Measurements from ENCODE around the gene EPHA6. TPM values are rescaled to one million over a fixed set of nuclear protein-coding genes. Genes with fewer than 3 reads are reported as not detected.

EPHA6 gene
- total and polyA plus RNA-seq, 2 experiments from 2014 or later, result not detected

- H3K27ac ChIP-seq, result no peak overlapping the region
- no peak overlapping the region for H3K4me3 ChIP-seq
- H3K27me3 ChIP-seq (replicated peaks; ENCODE audit: insufficient read depth), result no peaks in the 10 kb centered on the region
- TF ChIP-seq EZH2 (IDR thresholded peaks at IDR 0.05; ENCODE audit: insufficient read depth, poor library complexity, severe bottlenecking) (no peak), EZH2phosphoT487 (IDR thresholded peaks at IDR 0.05; ENCODE audit: insufficient read depth, low read depth) (no peak)
- H2AFZ ChIP-seq, result no peak overlapping the region
- no peak overlapping the region for H3K4me2 ChIP-seq (ENCODE audit: unreplicated experiment)
- no peaks in the 10 kb centered on the region for H3K9me2 ChIP-seq (ENCODE audit: insufficient read depth)
- H3K9me3 ChIP-seq (ENCODE audit: low read depth), result no peaks in the 10 kb centered on the region
- H3K36me3 ChIP-seq (ENCODE audit: low read depth), result no peaks in the 10 kb centered on the region
- no peaks in the 10 kb centered on the region for H3F3A ChIP-seq (ENCODE audit: insufficient read depth)
- H3K9ac ChIP-seq, result no peak overlapping the region
- no peaks in the 10 kb centered on the region for H3K4me1 ChIP-seq (ENCODE audit: insufficient read depth)
- no peaks in the 10 kb centered on the region for H3K79me2 ChIP-seq (ENCODE audit: insufficient read depth)
- in situ Hi-C loops (cut with MboI), result no loop called here
- no peaks in the 10 kb centered on the region for H4K20me1 ChIP-seq (ENCODE audit: insufficient read depth)
- DNase-seq, result no peak
Observed at GRCh38 chr3:97409612-97410011, 595.2 kb downstream of the EPHA6 start.

- Histone ChIP-seq H3K4me2 (ENCODE audit: unreplicated experiment) (no peak overlapping the region), H3K4me3 (no peak overlapping the region), H3K27me3 (replicated peaks; ENCODE audit: insufficient read depth) (no peaks in the 10 kb centered on the region), H3K36me3 (ENCODE audit: low read depth) (no peaks in the 10 kb centered on the region), H3F3A (ENCODE audit: insufficient read depth) (no peaks in the 10 kb centered on the region), H3K27ac (no peak overlapping the region), H4K20me1 (ENCODE audit: insufficient read depth) (no peaks in the 10 kb centered on the region), H3K4me1 (ENCODE audit: insufficient read depth) (no peaks in the 10 kb centered on the region), H3K9me3 (ENCODE audit: low read depth) (no peaks in the 10 kb centered on the region), H2AFZ (no peak overlapping the region), H3K9me2 (ENCODE audit: insufficient read depth) (no peaks in the 10 kb centered on the region), H3K9ac (no peak overlapping the region), H3K79me2 (ENCODE audit: insufficient read depth) (no peaks in the 10 kb centered on the region)
- no peak for TF ChIP-seq EZH2 (IDR thresholded peaks at IDR 0.05; ENCODE audit: insufficient read depth, poor library complexity, severe bottlenecking)
- TF ChIP-seq EZH2phosphoT487 (IDR thresholded peaks at IDR 0.05; ENCODE audit: insufficient read depth, low read depth), result no peak
- in situ Hi-C loops (cut with MboI), result no loop called here
- no peak for DNase-seq
Observed at GRCh38 chr3:97421565-97421964, 607.2 kb downstream of the EPHA6 start.

- DNase-seq, result no peak
- no peaks in the 10 kb centered on the region for H3K9me2 ChIP-seq (ENCODE audit: insufficient read depth)
- no peak overlapping the region for H3K27ac ChIP-seq
- WGBS, 2 experiments (ENCODE audit: low coverage in 1 of 2, low lambda C conversion rate in 2 of 2, missing lambda C conversion rate in 2 of 2), result 43 to 50% methylated on average over 6 of the region's 6 CpGs
- no peaks in the 10 kb centered on the region for H3K36me3 ChIP-seq (ENCODE audit: low read depth)
- no peaks in the 10 kb centered on the region for H4K20me1 ChIP-seq (ENCODE audit: insufficient read depth)
- no peaks in the 10 kb centered on the region for H3K9me3 ChIP-seq (ENCODE audit: low read depth)
- no peak for TF ChIP-seq EZH2 (IDR thresholded peaks at IDR 0.05; ENCODE audit: insufficient read depth, poor library complexity, severe bottlenecking)
- no peak for TF ChIP-seq EZH2phosphoT487 (IDR thresholded peaks at IDR 0.05; ENCODE audit: insufficient read depth, low read depth)
- no peak overlapping the region for H3K4me3 ChIP-seq
- no peak overlapping the region for H3K4me2 ChIP-seq (ENCODE audit: unreplicated experiment)
- H3F3A ChIP-seq (ENCODE audit: insufficient read depth), result no peaks in the 10 kb centered on the region
- H2AFZ ChIP-seq, result no peak overlapping the region
- H3K4me1 ChIP-seq (ENCODE audit: insufficient read depth), result no peaks in the 10 kb centered on the region
- no peaks in the 10 kb centered on the region for H3K79me2 ChIP-seq (ENCODE audit: insufficient read depth)
- in situ Hi-C loops (cut with MboI), result no loop called here
- H3K27me3 ChIP-seq (replicated peaks; ENCODE audit: insufficient read depth), result no peaks in the 10 kb centered on the region
- H3K9ac ChIP-seq, result no peak overlapping the region
Observed at GRCh38 chr3:97425002-97425401, 610.6 kb downstream of the EPHA6 start.

GRCh38 chr3:97430601-97431000 lies 616.2 kb downstream of the EPHA6 start:
- Histone ChIP-seq H3K27ac (no peak overlapping the region), H3K9me2 (ENCODE audit: insufficient read depth) (no peaks in the 10 kb centered on the region), H3F3A (ENCODE audit: insufficient read depth) (no peaks in the 10 kb centered on the region), H3K4me3 (no peak overlapping the region), H3K27me3 (replicated peaks; ENCODE audit: insufficient read depth) (no peaks in the 10 kb centered on the region), H3K4me1 (ENCODE audit: insufficient read depth) (no peaks in the 10 kb centered on the region), H2AFZ (no peak overlapping the region), H3K79me2 (ENCODE audit: insufficient read depth) (no peaks in the 10 kb centered on the region), H3K4me2 (ENCODE audit: unreplicated experiment) (no peak overlapping the region), H3K9ac (no peak overlapping the region), H3K9me3 (ENCODE audit: low read depth) (no peaks in the 10 kb centered on the region), H3K36me3 (ENCODE audit: low read depth) (no peaks in the 10 kb centered on the region), H4K20me1 (ENCODE audit: insufficient read depth) (no peaks in the 10 kb centered on the region)
- WGBS, 2 experiments (ENCODE audit: low coverage in 1 of 2, low lambda C conversion rate in 2 of 2, missing lambda C conversion rate in 2 of 2), result 12 to 13% methylated on average over 2 of the region's 2 CpGs
- TF ChIP-seq EZH2 (IDR thresholded peaks at IDR 0.05; ENCODE audit: insufficient read depth, poor library complexity, severe bottlenecking) (no peak), EZH2phosphoT487 (IDR thresholded peaks at IDR 0.05; ENCODE audit: insufficient read depth, low read depth) (no peak)
- in situ Hi-C loops (cut with MboI), result no loop called here
- no peak for DNase-seq

GRCh38 chr3:97432914-97433313 lies 618.5 kb downstream of the EPHA6 start:
- no peaks in the 10 kb centered on the region for H4K20me1 ChIP-seq (ENCODE audit: insufficient read depth)
- H3K27ac ChIP-seq, result no peak overlapping the region
- H3K9ac ChIP-seq, result no peak overlapping the region
- H2AFZ ChIP-seq, result no peak overlapping the region
- no peaks in the 10 kb centered on the region for H3K79me2 ChIP-seq (ENCODE audit: insufficient read depth)
- TF ChIP-seq EZH2phosphoT487 (IDR thresholded peaks at IDR 0.05; ENCODE audit: insufficient read depth, low read depth), result no peak
- no peaks in the 10 kb centered on the region for H3K9me2 ChIP-seq (ENCODE audit: insufficient read depth)
- no peak overlapping the region for H3K4me3 ChIP-seq
- no peaks in the 10 kb centered on the region for H3K36me3 ChIP-seq (ENCODE audit: low read depth)
- no peaks in the 10 kb centered on the region for H3F3A ChIP-seq (ENCODE audit: insufficient read depth)
- in situ Hi-C loops (cut with MboI), result no loop called here
- no peaks in the 10 kb centered on the region for H3K27me3 ChIP-seq (replicated peaks; ENCODE audit: insufficient read depth)
- H3K9me3 ChIP-seq (ENCODE audit: low read depth), result no peaks in the 10 kb centered on the region
- H3K4me2 ChIP-seq (ENCODE audit: unreplicated experiment), result no peak overlapping the region
- DNase-seq, result no peak
- 11% methylated on average over 2 of the region's 2 CpGs for WGBS, 2 experiments (ENCODE audit: low coverage in 1 of 2, low lambda C conversion rate in 2 of 2, missing lambda C conversion rate in 2 of 2)
- H3K4me1 ChIP-seq (ENCODE audit: insufficient read depth), result no peaks in the 10 kb centered on the region

Measured in GM23248 (cell line).